OCI-M2 (cell line): ENCODE results near the gene LRPAP1.

ENCODE experiments used
- DNase-seq: peaks from one replicate; lab custom pipeline; 2025; ENCODE audit not compliant: unreplicated experiment; lab: John Stamatoyannopoulos, UW

LRPAP1 gene

DNA sequence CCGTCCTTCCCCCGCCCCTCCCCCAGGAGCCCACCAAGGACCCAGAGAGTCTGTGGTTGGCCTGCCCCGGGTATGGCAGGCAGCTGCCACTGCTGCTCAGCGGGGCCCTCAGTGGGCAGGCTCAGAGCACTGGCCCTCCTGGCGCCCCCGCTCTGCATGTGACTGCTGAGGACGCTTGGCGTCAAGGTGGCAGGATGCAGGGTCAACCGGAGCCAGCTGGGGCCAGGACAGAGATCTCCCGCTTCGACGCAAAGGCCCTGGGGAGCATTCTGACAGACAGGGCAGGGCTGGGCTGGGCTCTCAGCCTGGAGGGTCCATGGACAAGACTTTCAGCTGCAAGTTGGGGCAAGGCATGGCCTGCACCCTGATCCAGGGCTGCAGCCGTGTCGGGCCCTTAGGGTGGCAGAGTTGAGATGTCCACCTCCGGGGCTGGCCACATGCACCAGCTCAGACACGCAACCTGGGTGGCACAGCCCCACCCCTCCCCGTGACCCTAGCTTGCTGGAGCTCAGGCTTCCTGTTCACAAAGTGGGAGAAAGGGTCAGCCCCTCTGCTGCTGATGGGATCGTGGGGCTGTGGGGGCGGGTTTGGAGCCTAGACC is 30.3 kb downstream of the LRPAP1 start:
- no peak for DNase-seq

DNA sequence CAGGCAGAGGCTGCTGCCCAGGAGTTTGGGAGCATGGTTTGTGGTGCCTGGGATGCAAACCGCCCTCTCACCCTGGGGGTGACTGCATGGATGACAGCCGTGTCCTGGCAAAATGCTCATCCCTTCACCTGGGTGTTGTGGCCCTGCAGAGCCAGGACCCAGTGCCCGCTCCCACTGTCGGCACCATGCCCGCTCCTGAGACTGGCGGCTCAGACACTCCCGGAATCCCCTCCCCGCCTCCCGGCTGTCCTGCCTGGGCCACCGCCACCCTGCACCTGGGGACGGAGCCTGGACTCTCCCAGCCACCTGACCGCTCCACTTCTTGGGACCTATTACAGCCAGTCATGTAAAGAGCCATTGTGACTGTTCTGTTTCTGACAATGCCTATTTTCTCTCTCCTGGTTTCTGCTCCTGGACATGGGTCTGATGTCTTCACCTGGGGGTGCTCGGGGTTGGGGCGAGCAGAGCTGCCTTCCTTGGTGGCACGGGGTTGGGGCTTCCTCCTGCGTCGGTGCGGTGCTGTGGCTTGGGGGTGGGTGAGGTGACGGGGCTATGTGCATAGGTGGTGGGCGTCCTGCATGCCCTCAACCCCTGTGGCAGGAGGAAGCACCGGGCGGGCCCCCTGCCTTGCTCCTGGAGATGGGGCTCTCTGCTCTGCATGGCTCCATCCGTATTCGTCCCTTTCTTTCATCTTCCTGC is 30.9 kb downstream of the LRPAP1 start:
- no peak for DNase-seq

DNA sequence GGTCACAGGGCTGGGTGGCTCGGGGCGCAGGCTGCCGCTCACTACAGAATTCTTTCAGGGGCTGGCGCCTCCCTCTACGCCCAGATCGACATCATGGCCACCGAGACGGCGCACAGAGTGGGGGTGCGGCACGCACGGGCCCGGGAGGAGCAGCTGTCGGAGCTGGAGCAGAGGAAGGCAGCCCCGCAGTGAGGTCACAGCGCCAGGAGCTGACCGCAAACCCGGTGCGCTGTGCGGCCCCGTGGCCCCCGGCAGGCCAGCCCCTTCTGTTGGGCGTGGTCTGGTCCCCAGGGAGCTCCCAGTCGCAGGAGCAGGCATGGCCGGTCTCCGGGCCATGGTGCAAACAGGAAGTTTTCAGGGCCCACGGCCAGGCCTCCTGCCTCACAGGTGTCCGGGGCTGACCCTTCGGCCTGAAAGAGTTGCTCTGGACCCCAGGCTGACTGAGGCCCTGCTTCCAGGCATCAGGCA is 31.6 kb downstream of the LRPAP1 start:
- no peak for DNase-seq

DNA sequence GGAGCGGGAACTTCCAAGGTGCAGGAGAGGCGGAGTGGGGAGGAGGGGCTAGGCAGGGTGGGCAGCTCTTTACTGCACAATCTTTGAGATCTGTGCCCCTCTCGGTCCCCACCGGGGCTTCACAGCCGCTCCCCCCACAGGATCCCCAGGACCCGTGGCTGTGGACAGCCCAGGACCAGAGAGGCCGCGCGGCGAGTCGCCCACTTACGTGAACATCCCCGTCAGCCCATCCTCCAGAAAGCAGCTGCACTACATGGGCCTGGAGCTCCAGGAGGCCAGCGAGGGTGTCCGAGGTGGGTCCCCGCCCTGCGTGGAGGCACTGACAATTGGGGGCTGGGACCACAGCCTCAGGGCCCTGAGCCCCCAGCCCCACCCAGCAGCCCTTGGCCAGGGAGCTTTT is 32.1 kb downstream of the LRPAP1 start:
- DNase-seq: no peak

DNA sequence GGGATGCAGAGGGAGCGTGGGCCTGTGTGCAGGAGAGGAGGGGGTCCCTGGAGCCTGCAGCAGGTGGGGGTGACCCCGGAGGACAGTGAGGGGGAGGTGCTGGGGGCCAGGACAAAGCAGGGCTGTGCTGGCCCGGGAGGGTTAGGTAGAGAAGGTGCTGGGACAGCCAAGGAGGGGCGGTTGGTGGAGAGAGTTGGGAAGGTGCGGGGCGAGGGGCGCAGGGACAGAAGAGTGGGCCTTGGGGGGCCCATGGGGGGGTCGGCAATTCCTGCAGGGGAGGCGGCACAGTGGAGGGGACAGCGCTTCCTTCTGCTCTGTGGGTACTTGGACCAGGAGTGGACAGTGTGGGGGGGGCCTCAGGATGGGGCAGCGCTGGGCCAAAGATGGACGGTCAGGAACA is 32.5 kb downstream of the LRPAP1 start:
- DNase-seq: no peak

DNA sequence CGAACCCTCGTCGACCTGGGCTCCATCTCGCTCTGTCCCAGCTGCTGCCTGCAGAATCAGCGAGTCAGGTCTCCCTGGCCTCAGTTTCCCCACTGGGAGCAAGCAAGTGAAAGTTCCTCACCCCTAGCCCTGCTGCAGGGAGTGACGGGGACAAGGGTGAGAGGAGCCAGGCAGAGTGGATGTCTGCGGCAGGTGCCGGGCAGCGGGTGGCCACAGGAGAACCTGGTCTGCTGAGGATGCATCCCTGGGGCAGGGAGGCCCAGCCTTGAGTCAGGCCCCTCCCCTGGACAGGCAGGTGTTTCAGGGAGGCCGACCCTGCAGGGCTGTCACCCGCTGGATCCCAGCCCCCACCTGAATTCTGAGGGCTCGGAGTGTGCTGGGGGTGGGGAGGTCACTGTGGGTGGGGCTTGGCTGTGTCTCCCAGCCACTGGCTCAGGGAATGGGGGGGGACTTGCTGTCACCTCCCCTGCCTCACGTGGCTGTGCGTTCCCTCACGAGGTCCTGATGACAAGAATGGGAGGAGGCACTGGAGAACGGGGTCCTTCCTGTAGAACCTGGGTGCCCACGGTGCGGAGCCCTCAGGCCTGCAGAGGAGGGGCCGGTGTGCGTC is 33.2 kb downstream of the LRPAP1 start:
- no peak for DNase-seq

DNA sequence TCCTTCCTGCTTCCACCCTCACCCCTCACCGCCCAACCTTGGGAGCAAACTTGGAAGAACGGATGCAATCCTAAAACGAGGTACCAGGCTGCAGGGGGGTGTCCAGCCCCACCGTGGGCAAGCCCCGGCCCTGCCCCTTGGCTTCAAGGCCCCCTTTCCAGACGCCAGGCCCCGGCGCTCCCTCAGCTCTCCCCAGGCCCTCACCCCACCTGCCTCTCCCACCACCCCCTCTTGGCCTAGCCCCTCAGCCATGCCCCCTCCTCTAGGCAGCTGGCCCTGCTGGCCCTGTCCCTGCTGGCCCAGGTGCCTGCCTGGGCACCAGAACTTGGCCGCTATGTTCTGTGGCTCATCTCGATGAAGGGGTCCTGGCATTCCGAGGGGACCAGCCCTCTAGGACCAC is 33.8 kb downstream of the LRPAP1 start:
- no peak for DNase-seq

DNA sequence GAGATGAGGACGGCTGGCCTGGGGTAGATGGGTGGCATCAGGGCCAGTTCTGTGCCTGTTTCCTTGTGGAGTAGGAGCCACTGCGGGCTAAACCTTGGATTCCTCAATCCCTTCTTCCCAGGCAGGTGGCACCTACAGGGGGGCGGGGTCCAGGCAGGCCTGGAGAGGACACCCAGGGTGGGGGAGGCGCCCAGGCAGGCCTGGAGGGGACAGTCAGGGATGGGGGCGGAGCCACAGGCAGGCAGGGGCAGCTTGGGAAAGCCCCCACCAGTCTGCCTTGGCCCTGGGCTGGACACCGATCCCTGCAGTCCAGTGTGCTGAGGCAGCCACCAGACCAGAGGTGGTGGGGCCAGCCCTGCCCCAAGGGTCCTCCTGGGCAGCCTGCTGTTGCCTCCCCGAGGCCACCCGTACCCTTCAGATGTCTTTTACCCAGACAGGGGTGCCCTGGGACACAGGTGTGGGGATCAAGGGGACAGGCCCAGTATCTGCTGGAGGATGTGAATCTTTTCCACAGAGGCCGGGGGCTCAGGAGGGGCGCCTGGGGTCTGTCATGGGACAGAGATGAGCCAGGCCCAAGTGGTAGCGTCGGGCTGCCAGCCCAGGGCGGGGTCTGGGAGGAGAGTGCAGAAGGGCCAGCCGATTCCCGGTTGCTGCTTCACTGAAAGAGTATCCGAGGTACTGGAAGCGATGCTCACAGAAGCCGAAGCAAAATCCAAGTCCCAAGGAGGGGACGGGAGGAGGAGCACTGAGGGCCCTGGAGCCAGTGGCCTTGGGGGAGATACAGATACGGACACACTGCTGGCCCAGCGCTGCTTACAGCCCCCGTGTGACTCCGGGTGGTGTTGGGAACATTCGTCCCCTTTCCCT is 34.5 kb downstream of the LRPAP1 start:
- no peak for DNase-seq

DNA sequence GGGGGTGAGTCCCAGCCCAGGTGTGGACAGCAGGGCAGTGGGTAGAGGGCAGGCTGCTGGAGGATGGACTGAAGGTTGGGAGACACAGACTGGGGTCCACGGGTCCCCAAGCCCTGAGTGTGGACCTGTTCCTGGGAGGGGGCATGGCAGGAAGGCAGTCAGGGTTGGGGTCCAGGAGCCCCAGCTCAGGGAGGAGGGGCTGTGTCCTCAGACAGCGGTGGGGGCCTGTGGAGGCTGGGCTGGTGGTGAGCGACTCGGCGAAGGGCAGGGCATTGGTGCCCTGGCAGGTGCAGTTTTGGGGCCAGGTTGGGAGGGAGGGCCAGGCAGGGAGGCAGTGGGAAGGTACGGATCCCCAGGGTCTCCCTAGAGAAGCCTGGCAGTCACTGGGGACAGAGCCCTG is 35.1 kb downstream of the LRPAP1 start:
- DNase-seq: no peak

DNA sequence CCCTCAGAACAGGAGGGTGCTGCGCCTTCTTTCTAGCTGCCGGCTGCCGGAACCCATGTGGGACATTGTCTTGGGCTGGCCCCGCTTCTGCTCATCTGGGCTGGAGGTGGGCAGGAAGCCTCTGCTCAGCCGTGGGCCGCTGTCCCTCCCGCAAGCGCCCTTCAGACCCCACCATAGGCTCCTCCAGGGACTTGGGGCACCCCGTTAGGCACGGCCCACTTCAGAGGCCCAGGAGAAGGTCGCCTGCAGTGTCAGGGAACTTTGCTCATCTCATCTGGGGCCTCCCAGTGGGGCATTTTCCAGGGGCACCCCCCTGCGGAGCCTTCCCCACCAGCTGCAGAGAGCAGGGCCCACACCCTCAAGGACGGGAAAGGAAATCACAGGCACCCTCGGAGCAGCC is 36.2 kb downstream of the LRPAP1 start:
- no peak for DNase-seq

DNA sequence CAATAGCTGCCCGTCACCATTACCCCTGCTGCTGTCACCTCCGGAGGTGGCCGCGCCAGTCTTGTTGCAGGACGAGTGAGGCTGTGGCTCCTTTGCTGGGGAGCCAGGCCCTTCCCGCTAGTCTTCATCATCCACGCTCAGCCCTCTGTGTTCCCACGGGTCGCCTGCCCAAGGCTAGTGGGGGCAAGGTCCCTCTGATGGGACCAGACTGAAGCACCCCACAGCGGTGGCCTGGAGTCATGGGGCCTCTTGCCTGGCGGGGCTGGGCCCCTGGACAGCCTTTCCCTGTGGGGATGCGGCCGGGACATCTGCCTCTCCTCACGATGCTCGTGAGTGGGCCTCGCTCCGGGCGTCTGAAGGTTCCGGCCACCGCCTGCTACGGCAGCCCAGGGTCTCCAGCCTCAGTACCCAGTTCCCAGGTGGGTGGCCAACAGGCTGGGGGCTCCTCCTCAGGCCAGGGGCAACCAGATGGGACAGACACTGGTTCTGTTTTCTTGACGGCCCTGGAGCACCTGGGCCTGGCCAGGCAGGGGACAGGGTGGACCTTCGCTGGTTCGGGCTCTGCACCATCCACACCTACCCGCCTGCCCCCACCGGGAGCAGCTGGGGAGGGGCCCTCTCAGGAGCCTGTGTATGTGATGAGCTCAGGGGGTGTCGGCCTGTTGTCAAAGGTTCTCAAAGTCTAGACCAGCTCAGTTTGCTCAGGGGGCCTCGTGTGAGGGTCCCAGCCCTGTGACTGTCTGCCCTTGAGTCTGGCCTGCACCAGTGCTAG is 36.8 kb downstream of the LRPAP1 start:
- no peak for DNase-seq

DNA sequence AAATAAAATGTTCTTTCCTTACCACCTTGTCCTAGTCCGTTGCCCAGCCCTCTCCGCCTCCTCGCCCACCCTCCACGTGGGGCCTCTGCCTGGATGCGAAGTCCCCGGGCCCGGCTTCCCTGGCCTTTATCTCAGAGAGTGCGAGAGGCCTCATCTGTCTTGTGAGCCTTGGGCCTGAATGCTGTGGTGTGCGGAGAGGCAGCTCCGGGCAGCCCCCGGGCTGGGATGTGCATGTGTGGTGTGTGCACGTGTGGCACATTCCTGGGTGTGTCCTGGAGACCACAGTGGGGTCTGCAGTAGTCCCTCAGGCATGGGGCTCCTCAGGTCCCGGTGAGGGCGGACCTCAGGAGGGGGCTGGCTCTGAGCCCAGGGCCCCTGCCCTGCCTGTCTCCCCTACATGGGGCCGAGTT is 37.8 kb downstream of the LRPAP1 start:
- DNase-seq: no peak

DNA sequence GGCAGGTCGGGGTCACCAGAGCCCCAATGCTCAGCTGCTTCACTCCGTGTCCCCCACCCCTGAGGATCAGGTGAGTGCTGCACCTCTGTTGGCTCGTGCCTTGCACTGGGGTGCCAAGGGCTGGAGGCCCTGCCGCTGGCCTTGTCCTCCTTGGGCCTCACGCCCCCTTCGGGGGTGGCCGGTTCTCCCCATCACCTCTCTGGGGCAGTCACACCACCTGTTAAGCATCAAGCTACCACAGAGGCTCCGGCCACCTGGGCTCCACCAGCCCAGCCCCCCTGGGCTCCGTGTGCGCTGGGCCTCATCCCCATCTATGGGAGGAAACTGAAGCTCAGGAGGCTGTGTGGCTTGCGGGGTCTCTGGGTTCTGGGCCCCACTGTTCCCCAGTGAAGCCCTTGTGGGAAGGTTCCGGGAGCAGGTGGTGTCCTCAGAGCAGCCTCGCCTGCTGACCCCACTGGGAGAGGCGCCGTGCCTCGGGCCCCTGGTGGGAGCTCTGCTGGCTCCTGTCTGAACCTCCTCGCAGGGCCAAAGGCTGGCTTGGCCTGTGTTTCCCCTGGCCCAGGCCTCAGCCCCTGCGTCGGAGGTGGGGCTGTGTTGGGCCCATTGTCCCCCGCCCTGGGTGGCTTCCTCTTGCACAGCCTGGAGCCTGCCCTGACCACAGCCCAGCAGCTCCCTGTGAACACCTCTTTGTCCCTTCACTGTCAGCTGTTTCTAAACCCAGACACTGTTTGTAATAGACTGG is 38.3 kb downstream of the LRPAP1 start:
- no peak for DNase-seq

DNA sequence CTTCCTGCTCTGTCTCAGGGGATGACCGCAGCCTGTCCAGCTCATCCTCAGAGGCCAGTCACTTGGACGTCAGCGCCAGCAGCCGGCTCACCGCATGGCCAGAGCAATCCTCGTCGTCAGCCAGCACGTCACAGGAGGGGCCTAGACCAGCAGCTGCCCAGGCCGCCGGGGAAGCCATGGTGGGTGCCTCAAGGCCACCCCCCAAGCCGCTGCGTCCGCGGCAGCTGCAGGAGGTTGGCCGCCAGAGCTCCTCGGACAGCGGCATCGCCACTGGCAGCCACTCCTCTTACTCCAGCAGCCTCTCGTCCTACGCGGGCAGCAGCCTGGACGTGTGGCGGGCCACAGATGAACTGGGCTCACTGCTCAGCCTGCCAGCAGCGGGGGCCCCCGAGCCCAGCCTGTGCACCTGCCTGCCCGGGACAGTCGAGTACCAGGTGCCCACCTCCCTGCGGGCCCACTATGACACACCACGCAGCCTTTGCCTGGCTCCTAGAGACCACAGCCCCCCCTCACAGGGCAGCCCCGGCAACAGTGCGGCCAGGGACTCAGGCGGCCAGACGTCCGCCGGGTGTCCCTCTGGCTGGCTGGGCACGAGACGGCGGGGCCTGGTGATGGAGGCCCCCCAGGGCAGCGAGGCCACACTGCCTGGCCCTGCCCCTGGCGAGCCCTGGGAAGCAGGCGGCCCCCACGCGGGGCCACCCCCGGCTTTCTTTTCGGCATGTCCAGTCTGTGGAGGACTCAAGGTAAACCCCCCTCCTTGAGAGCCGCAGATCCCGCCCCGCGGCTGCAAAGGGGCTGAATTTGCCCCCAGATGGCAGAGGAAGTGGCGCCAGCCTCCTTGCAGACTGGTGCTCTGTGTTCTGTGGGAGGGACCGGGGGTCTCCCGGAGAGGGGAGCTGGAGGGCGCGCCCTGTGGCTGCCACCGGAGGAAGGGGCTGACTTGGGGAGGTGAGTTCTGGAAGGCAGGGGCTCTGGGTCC is 39.2 kb downstream of the LRPAP1 start:
- DNase-seq: no peak

DNA sequence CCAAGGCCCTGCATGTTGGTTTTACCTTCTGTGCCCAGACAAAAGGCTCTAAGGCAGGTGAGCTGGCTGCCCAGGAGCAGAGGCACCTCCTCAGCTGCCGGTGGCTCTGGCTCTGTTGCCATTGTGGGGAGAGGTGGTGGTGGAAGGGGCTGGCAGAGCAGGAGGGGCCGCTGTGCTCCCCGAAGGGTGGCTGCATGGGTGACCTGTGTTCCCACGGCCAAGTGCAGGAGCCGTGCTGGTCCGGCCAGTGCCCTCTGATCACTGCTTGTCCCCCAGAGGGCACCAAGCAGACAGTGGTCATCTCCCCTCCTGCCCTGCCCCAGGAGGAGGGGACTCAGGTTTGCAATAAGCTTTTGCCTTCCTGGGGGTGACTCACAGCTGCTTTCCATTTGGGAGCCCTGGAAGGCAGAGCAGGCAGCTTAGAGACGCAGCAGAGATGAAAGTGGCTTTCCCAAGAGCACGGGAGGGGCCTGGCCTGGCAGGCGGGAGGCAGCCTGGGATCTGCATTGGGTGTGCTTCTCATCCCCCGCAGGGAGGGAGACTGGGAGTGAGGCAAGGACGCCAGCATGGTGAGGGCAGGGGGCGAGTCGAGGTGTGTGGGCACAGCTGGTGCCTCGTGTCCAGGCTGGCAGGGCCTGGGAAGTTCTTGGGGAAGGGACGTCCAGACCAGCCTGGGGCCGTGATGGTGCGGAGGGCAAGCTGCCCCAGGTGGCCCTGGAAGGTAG is 40.4 kb downstream of the LRPAP1 start:
- DNase-seq: no peak

DNA sequence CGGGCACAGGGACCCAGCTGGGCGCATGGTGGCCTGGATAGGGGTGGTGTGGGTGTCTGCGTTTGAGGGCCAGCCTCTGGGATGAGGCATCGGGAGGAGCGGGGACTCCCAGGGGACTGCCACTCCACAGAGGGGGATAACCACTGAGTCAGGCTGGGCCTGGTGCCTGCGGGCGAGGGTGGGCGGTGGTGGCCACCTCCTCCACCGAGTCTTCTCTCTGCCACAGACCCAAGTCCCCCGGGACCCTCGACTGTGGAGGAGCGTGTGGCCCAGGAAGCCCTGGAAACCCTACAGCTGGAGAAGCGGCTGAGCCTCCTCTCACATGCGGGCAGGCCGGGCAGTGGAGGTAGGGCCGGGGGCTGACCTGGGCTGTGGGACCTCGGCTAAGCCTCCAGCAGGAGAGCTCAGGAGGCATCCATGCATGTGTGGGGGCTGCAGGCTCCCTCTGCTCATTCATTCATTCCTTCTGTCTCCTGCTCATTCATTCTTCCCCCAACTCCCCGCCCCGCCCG is 42.7 kb downstream of the LRPAP1 start:
- no peak for DNase-seq

DNA sequence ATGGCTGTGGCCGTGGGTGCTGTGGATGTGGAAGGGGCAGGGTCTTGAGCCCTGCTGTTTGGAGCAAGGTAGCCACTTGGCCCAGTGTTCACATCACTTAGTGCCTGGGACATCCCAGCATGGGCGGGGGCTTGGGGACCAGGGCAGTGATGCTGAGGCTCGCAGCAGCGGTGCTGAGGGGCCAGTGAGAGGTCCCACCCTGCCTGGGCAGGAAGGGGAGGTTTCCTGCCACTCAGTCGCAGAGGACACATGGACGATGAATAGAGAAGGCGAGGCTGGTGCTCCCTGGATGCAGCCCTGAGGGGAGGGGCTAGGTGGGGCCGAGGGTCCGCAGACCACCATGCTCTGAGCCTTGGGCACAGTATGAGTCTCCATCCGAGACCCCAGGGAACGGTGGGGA is 43.4 kb downstream of the LRPAP1 start:
- no peak for DNase-seq

DNA sequence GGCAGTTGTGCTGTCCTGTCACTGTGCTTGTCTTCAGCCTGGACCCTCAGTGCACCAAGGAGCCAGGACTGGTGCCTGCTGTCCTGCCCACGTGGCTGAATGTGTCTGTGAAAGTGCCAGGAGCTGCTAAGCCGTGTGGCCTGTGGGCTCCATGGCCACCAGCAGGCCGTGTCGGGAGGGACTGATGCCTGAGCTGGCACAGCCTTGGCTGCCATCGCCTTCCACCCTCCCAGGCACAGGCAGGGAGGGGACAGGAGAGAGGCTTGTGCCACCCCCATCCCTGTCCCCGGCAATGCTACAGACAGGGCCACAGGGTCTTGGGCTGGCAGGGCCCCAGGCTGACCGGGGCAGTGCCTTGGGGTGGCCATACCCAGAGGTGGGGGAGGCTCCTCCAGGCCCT is 44.4 kb downstream of the LRPAP1 start:
- DNase-seq: no peak
